Measurements from ENCODE around the gene GSTM5.
A peak's percentile ranks its signal among the peaks of the same experiment; 100 is the strongest.
"Not testable (repeated sequence)": the region's sequence is repeated elsewhere in the genome, so short reads cannot be mapped to it uniquely, and the experiment has no call there.

The GSTM5 gene

DNA sequence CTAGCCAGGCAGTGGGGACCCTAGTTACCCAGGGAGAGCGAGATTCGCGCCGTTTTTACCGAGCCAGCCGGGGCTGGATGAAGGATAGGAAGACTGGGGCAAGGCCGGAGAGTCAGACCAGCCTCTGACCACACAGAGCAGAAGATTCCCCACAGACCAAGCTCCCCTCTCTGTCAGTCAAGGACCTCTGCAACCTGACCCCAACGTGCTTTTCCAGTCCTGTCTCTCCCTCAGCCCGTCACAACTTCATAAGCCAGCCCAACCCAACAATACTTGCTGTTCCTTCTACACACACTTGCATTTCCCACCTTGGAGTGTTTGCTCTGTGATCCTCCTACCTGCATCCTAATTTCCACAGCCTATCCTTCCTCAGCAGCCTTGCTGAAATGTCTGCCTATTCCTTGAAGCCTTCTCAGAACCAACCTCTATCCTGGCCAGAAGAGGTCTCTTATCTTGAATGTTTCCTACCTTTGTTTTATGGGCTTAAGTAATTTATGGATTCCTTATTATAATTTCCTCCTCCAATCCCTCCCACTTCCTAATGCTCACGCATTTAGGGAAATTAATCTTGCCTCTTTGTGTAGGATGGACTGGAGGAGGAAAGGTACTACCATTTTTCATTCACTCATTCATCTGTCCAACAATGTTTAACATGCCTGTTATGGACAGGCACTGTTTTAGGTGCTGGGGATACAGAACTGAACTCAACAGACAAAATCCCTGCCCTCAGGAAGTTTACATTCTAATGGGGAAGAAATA lies 28.7 kb downstream of the GSTM5 start, which contains the start of gene GSTM3:
GSTM3 (minus strand) TSS at position 424 of the 759 bp plus-strand sequence. CDS start 751 bp downstream, outside the sequence.
- ChIA-PET CTCF (no interaction called here), POLR2A (ENCODE audit: low non-redundant PET) (no interaction called here)
- TF ChIP-seq, protein P1, sequence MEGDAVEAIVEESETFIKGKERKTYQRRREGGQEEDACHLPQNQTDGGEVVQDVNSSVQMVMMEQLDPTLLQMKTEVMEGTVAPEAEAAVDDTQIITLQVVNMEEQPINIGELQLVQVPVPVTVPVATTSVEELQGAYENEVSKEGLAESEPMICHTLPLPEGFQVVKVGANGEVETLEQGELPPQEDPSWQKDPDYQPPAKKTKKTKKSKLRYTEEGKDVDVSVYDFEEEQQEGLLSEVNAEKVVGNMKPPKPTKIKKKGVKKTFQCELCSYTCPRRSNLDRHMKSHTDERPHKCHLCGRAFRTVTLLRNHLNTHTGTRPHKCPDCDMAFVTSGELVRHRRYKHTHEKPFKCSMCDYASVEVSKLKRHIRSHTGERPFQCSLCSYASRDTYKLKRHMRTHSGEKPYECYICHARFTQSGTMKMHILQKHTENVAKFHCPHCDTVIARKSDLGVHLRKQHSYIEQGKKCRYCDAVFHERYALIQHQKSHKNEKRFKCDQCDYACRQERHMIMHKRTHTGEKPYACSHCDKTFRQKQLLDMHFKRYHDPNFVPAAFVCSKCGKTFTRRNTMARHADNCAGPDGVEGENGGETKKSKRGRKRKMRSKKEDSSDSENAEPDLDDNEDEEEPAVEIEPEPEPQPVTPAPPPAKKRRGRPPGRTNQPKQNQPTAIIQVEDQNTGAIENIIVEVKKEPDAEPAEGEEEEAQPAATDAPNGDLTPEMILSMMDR (conservative IDR thresholded peaks at IDR 0.05; ENCODE audit: low read depth): no peak
- peak within 1 kb of the TSS; percentile 38; the same call in 1 of the 2 replicates for H3K27ac ChIP-seq
- DNase-seq (ENCODE audit: low spot score): no peak

DNA sequence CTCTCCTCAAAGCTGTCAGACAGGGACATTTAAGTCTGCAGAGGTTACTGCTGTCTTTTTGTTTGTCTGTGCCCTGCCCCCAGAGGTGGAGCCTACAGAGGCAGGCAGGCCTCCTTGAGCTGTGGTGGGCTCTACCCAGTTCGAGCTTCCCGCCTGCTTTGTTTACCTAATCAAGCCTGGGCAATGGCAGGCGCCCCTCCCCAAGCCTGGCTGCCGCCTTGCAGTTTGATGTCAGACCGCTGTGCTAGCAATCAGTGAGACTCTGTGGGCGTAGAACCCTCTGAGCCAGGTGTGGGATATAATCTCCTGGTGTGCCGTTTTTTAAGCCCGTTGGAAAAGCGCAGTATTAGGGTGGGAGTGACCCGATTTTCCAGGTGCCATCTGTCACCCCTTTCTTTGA lies 36.3 kb downstream of the GSTM5 start:
- H3K27ac ChIP-seq; DNase-seq (ENCODE audit: low spot score); POLR2A ChIA-PET (ENCODE audit: low non-redundant PET): not testable (repeated sequence)
- CTCF ChIA-PET: interaction anchor here (0.6 kb wide), 1 partner anchor 1465 kb away, joined by 4 read pairs; no protein-coding TSS in a partner anchor

DNA sequence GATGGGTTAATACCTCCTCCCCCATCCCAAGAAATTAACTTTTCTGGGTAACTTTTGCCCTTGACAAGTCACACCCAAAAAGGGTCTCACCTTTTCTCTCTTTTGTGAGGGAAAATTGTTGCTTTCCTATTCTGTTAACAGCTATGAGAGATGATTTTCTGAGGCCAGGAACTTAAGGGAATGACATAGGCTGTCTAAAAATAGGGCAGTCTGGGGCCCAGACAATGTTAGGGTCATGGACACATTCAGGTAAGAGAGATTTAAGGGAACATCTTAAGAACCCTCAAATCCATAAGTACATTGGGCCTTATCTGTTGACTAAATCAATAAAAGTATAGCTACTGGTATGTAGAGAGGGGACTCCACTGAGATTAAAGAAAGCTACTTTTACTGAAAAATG lies 37.2 kb downstream of the GSTM5 start:
- POLR2A ChIA-PET (ENCODE audit: low non-redundant PET): no interaction called here
- H3K27ac ChIP-seq: no peak overlapping the region
- no peak for DNase-seq (ENCODE audit: low spot score)
- CTCF ChIA-PET: interaction anchor here (2.0 kb wide), 1 partner anchor 109 kb away, joined by 10 read pairs; no protein-coding TSS in a partner anchor
- TF ChIP-seq, protein P1 (conservative IDR thresholded peaks at IDR 0.05; ENCODE audit: low read depth): no peak

DNA sequence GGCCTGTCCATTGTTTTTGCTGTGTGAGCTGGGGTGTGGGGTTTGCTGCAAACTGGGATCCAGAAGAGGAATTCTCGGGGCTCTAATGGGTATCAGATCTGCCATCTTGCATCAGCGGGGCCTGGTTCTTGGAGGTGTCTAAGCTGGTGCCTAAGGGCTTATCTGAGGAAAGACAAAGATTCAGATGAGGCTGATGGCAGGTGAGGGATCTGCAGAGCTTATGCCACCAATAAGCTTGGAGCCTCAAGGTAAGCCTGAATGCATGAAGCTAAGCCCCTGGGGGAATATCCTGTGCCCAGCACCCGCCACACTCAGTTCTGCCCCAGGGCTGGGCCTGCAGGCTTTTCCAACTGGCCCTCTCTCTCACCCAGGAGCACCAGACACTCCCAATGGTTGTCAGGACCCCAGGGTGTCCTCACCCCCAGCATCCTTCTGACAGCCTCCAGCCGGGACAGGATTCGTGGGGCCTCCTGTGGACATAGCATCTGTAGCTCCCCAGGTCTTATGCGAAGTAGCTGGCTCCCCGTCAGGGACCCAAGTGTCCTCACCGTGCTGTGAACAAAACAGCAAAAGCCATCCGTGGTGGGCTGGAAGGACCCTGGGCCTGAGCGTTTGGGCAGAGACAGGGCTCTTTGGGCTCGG lies 38.3 kb downstream of the GSTM5 start:
- DNase-seq (ENCODE audit: low spot score): no peak
- TF ChIP-seq, protein P1 (conservative IDR thresholded peaks at IDR 0.05; ENCODE audit: low read depth): no peak
- ChIA-PET CTCF (interaction anchor here (0.7 to 2.0 kb wide), 2 partner anchors 27 to 110 kb away, joined by 4 to 10 read pairs; no protein-coding TSS in a partner anchor), POLR2A (ENCODE audit: low non-redundant PET) (no interaction called here)
- no peak overlapping the region for H3K27ac ChIP-seq

DNA sequence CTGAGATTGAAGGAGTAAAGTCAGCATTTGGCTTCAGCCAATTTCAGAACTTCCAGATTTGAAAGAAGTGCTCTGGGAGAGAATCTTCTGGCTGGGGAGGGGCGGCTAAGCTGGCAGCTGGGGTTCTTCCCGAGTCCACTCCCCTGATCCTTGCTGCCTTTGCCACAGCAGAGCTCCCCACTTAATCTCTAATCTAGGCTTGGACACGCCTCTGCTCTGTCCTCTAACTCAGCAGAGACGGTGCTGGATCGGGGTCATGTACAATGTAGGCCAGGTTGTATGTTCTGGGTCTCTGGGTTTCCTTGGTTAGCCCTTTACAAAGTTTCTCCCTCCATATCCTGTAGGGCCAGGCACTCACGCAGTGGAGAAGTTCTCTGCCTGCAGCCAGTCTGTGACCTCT lies 38.9 kb downstream of the GSTM5 start:
- no peak for DNase-seq (ENCODE audit: low spot score)
- TF ChIP-seq, protein P1 (conservative IDR thresholded peaks at IDR 0.05; ENCODE audit: low read depth): no peak
- POLR2A ChIA-PET (ENCODE audit: low non-redundant PET): no interaction called here
- H3K27ac ChIP-seq: no peak overlapping the region
- CTCF ChIA-PET: interaction anchor here (0.7 to 2.0 kb wide), 2 partner anchors 26 to 111 kb away, joined by 4 to 10 read pairs; no protein-coding TSS in a partner anchor

DNA sequence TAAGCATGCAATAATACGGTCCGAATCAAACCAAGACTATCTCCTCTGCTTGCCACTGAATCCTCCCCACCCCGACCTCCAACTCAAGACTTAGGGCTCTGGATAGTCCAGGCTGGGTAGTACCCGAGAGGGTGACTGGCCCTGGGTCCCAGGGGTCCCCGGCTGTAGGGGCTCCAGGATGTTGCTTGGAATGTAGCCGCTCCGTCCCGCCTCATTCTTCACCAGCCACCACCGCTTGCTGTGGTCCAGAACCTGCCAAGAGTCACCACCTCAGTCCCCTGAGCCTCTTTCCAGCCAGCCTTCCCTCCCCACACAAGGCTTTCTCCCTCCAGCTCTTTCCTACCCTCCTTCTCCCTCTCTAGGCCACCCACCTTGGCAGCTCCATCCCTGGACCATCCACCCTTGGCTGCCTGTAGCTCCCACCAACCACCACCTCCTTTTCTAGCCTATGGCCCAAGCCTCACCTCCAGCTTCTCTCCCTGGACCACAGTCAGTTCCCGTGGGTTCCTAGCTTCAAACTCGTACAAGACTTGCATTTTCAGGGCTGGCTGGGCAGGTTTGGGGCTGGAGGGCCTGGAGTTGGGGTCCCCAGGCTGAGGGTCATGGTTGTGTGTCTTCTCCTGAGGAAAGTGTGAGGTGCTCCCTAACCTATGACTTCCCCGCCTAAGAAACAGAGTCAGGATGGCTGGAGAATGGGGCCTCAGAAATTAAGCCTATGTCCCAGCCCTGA lies 39.6 kb downstream of the GSTM5 start:
- ChIA-PET CTCF (interaction anchor here (0.7 kb wide), 1 partner anchor 30 kb away, joined by 5 read pairs; no protein-coding TSS in a partner anchor), POLR2A (ENCODE audit: low non-redundant PET) (no interaction called here)
- H3K27ac ChIP-seq: no peak overlapping the region
- no peak for DNase-seq (ENCODE audit: low spot score)
- TF ChIP-seq, protein P1 (conservative IDR thresholded peaks at IDR 0.05; ENCODE audit: low read depth): no peak
